Sigmoid colon (tissue), 7 donors: Measurements from ENCODE around the gene THNSL1. TPM values are rescaled to one million over a fixed set of nuclear protein-coding genes. Genes with fewer than 3 reads are reported as not detected.

Source experiments
- DNase-seq: peaks from one replicate; pipeline ENCODE4 v3.0.0-alpha.2; 2019
- H3K27ac ChIP-seq, 4 donors: fragments of 200-600 bp; sonication (generic); one replicate each; pipeline ENCODE4 v1.5.1; 2016 to 2019; ENCODE audit warnings: mild to moderate bottlenecking in 1 of 4
- H3K27me3 ChIP-seq, 3 donors: fragments of 200-600 bp; sonication (generic); one replicate each; pipeline ENCODE4 v1.5.1; 2019; ENCODE audit warnings: mild to moderate bottlenecking in 1 of 3
- H3K36me3 ChIP-seq, 4 donors: fragments of 200-600 bp; sonication (generic); one replicate each; pipeline ENCODE4 v1.5.1; 2016 to 2019
- H3K4me1 ChIP-seq, 4 donors: fragments of 200-600 bp; sonication (generic); one replicate each; pipeline ENCODE4 v1.5.1; 2017 to 2019
- H3K4me3 ChIP-seq, 4 donors: fragments of 200-600 bp; sonication (generic); one replicate each; pipeline ENCODE4 v1.5.1; 2017 to 2019; ENCODE audit warnings: mild to moderate bottlenecking in 2 of 4, moderate library complexity in 1 of 4
- H3K9me3 ChIP-seq, 4 donors: fragments of 200-600 bp in 3 of 4; sonication (generic) in 3 of 4; one replicate each; pipeline versions ENCODE4 v1.5.1 to v1.6.1; 2013 to 2019
- CTCF ChIP-seq, 4 experiments: fragments of 450-650 bp in 3 of 4; fragments of 200-600 bp in 1 of 4; IDR thresholded peaks; one replicate each; pipeline ENCODE4 v1.5.1; 2016 to 2019; ENCODE audit warnings: antibody characterized with exemption in 4 of 4, mild to moderate bottlenecking in 3 of 4, moderate library complexity in 2 of 4
- EP300 ChIP-seq, 4 donors: sonication (generic); formaldehyde crosslinking; IDR thresholded peaks; one replicate each; pipeline ENCODE4 v1.6.1; 2017; ENCODE audit warnings: antibody characterized with exemption in 4 of 4
- POLR2A ChIP-seq, 2 donors: fragments of 450-650 bp; IDR thresholded peaks; one replicate each; pipeline ENCODE4 v1.6.1; 2016; ENCODE audit warnings: antibody characterized with exemption in 2 of 2, mild to moderate bottlenecking in 2 of 2, moderate library complexity in 2 of 2
- POLR2AphosphoS5 ChIP-seq, 4 donors: sonication (generic); formaldehyde crosslinking; IDR thresholded peaks; one replicate each; pipeline ENCODE4 v1.6.1; 2017; ENCODE audit warnings: antibody characterized with exemption in 4 of 4
- WGBS, 2 donors: extraction: QIAGEN DNeasy Blood & Tissue Kit; methylation state at CpG; one replicate each; pipeline ENCODE4 v1.1.7; 2013; 5-methylcytosine and 5-hydroxymethylcytosine counted together
- intact Hi-C: fragments of 100-400 bp; cut with DNase I; formaldehyde crosslinking; loops from one replicate; pipeline ENCODE4 v1.15.1; 2023
- polyA plus RNA-seq, 3 donors: library from polyadenylated mRNA; stranded (reverse); fragments of 200-250 nt; gene quantifications; one replicate each; pipeline ENCODE4 v1.2.3, GENCODE V29; 2013
- total RNA-seq, 4 donors: library from RNA; depleted of rRNA; stranded (reverse); fragments of >200 nt; gene quantifications; one replicate each; pipeline ENCODE4 v1.1.0, GENCODE V29; 2016
- donor health status: healthy with polysubstance abuse.
- donor health status: Bipolar disorder and iron deficiency.
- donor health status: healthy.

THNSL1 gene
- total and polyA plus RNA-seq, 7 donors, result 0.36 to 2.1 (median 1.2) TPM

- no peak overlapping the region for H3K27ac ChIP-seq
- intact Hi-C loops, result no loop called here
- no peaks in the 10 kb centered on the region for H3K9me3 ChIP-seq
- H3K36me3 ChIP-seq, result no peaks in the 10 kb centered on the region
- peaks cover 0 to 9% (median 0%) of the 10 kb centered on the region in 4 donors for H3K4me1 ChIP-seq
- no peak for TF ChIP-seq POLR2AphosphoS5 (IDR thresholded peaks at IDR 0.05)
- TF ChIP-seq CTCF (IDR thresholded peaks at IDR 0.05), result no peak
- TF ChIP-seq EP300 (IDR thresholded peaks at IDR 0.05), result no peak
- no peak for TF ChIP-seq POLR2A (IDR thresholded peaks at IDR 0.05)
- 47 to 78% methylated on average over 5 of the region's 5 CpGs for WGBS, 2 donors
- no peaks in the 10 kb centered on the region for H3K27me3 ChIP-seq
- DNase-seq, result no peak
- H3K4me3 ChIP-seq, result no peak overlapping the region
Measured at GRCh38 chr10:25048450-25048849, 32.0 kb downstream of the THNSL1 start.

- no peak for DNase-seq
- H3K4me3 ChIP-seq, result no peak overlapping the region
- no peaks in the 10 kb centered on the region for H3K27me3 ChIP-seq
- intact Hi-C loops, result no loop called here
- H3K36me3 ChIP-seq, result no peaks in the 10 kb centered on the region
- no peak overlapping the region for H3K27ac ChIP-seq
- WGBS, 2 donors, result 97 to 99% methylated on average over 2 of the region's 2 CpGs
- H3K4me1 ChIP-seq, result peaks cover 0 to 9% (median 0%) of the 10 kb centered on the region in 4 donors
- H3K9me3 ChIP-seq, result no peaks in the 10 kb centered on the region
- TF ChIP-seq CTCF (IDR thresholded peaks at IDR 0.05) (no peak), POLR2A (IDR thresholded peaks at IDR 0.05) (no peak), POLR2AphosphoS5 (IDR thresholded peaks at IDR 0.05) (no peak), EP300 (IDR thresholded peaks at IDR 0.05) (no peak)
Measured at GRCh38 chr10:25049966-25050365, 33.6 kb downstream of the THNSL1 start.

- WGBS, 2 donors, result 84 to 94% methylated on average over 9 of the region's 9 CpGs
- Histone ChIP-seq H3K4me3 (no peak overlapping the region), H3K9me3 (no peaks in the 10 kb centered on the region), H3K27ac (no peak overlapping the region), H3K36me3 (no peaks in the 10 kb centered on the region), H3K4me1 (peaks cover 0 to 9% (median 0%) of the 10 kb centered on the region in 4 donors), H3K27me3 (no peaks in the 10 kb centered on the region)
- intact Hi-C loops, result no loop called here
- TF ChIP-seq POLR2A (IDR thresholded peaks at IDR 0.05) (no peak), POLR2AphosphoS5 (IDR thresholded peaks at IDR 0.05) (no peak), EP300 (IDR thresholded peaks at IDR 0.05) (no peak), CTCF (IDR thresholded peaks at IDR 0.05) (no peak)
- no peak for DNase-seq
Measured at GRCh38 chr10:25050402-25050801, 34.0 kb downstream of the THNSL1 start.

GRCh38 chr10:25052012-25052411 lies 35.6 kb downstream of the THNSL1 start:
- TF ChIP-seq POLR2AphosphoS5 (IDR thresholded peaks at IDR 0.05), result no peak
- no peak for TF ChIP-seq EP300 (IDR thresholded peaks at IDR 0.05)
- no peak for TF ChIP-seq POLR2A (IDR thresholded peaks at IDR 0.05)
- no peak for TF ChIP-seq CTCF (IDR thresholded peaks at IDR 0.05)
- peaks cover 0 to 9% (median 0%) of the 10 kb centered on the region in 4 donors for H3K4me1 ChIP-seq
- no peaks in the 10 kb centered on the region for H3K36me3 ChIP-seq
- H3K27ac ChIP-seq, result no peak overlapping the region
- WGBS, 2 donors, result 33 to 84% methylated on average over 1 of the region's 1 CpG
- no peaks in the 10 kb centered on the region for H3K27me3 ChIP-seq
- intact Hi-C loops, result no loop called here
- no peak for DNase-seq
- H3K9me3 ChIP-seq, result no peaks in the 10 kb centered on the region
- H3K4me3 ChIP-seq, result no peak overlapping the region

- no peak for DNase-seq
- Histone ChIP-seq H3K27ac (no peak overlapping the region), H3K9me3 (no peaks in the 10 kb centered on the region), H3K36me3 (no peaks in the 10 kb centered on the region), H3K4me3 (no peak overlapping the region), H3K4me1 (no peaks in the 10 kb centered on the region), H3K27me3 (no peaks in the 10 kb centered on the region)
- intact Hi-C loops, result no loop called here
- TF ChIP-seq CTCF (IDR thresholded peaks at IDR 0.05), result no peak
- no peak for TF ChIP-seq POLR2AphosphoS5 (IDR thresholded peaks at IDR 0.05)
- no peak for TF ChIP-seq POLR2A (IDR thresholded peaks at IDR 0.05)
- TF ChIP-seq EP300 (IDR thresholded peaks at IDR 0.05), result no peak
- 83 to 84% methylated on average over 3 of the region's 3 CpGs for WGBS, 2 donors
Measured at GRCh38 chr10:25056726-25057125, 40.3 kb downstream of the THNSL1 start.
